Measurements from ENCODE around the gene PRKRA.

GRCh38 chr2:178473931-178474330, 23.0 kb upstream of the PRKRA start:
- no peak for TF ChIP-seq SMAD1 (CRISPR knock-in tag; IDR thresholded peaks at IDR 0.05; ENCODE audit: borderline replicate concordance, low read depth)
- no peak for TF ChIP-seq SRF (IDR thresholded peaks at IDR 0.05; ENCODE audit: low read depth, low read length)
- no peak for TF ChIP-seq ZNF7 (CRISPR knock-in tag; IDR thresholded peaks at IDR 0.05)
- TF ChIP-seq RFXANK (CRISPR knock-in tag; IDR thresholded peaks at IDR 0.05): no peak
- TF ChIP-seq CTCF (CRISPR knock-in tag; IDR thresholded peaks at IDR 0.05): no peak
- no peak for TF ChIP-seq ZSCAN31 (CRISPR knock-in tag; IDR thresholded peaks at IDR 0.05; ENCODE audit: low read depth)
- no peak for TF ChIP-seq ZFP41 (CRISPR knock-in tag; IDR thresholded peaks at IDR 0.05; ENCODE audit: borderline replicate concordance)
- no peak for TF ChIP-seq BCLAF1 (IDR thresholded peaks at IDR 0.05)
- TF ChIP-seq HNRNPK (IDR thresholded peaks at IDR 0.05; ENCODE audit: low read depth, low read length, poor library complexity, severe bottlenecking): no peak
- no peak for TF ChIP-seq POLR2A (IDR thresholded peaks at IDR 0.05; ENCODE audit: insufficient read depth in 1 of 2, low read depth in 2 of 2, low read length in 2 of 2)
